NOMO-1 treated with dmso at 0.1 percent for 144 hours (cell line): ENCODE results near the gene OR5D16.
"Not testable (repeated sequence)": the region's sequence is repeated elsewhere in the genome, so short reads cannot be mapped to it uniquely, and the experiment has no call there.

Source experiments
- DNase-seq: peaks from one replicate; lab custom pipeline; 2025; ENCODE audit not compliant: unreplicated experiment; lab: John Stamatoyannopoulos, UW

The OR5D16 gene

DNA sequence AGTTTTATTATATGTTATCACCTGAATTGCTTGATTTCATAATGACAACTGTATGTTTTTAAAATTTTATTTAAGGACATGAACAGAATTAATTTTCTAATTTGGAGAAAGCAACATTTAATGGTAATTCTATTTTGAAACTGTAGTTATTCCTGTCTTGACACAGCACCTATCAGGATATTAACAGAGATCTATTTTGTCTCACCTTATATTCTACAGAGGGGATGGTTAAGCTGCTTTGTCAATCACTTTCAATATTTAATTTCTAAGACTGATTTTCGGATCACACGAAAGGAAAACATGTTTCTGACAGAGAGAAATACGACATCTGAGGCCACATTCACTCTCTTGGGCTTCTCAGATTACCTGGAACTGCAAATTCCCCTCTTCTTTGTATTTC, at the start of gene OR5D16:
Gene OR5D16, plus strand, starts transcription at position 301 of the 400 bp plus-strand sequence. Its CDS starts 0 bp downstream, at position 301.
- DNase-seq = no peak

DNA sequence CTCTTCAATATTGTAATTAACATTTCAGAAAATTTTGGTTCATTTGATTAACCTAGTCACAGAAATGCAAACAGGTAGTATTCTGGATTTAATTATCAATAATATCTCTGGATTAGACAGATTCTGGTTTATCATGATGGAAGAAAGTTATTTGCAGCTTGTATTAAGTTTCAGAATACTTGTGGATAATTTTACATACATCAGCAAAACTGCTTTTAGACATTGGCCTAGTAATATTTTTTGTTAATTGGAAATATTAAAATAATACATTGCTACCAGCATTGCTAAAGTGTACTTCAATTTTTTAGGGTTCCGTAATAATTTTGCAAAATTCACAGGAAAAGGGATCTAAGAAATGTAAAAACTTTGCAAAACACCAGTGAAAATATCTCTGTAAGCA, 46.9 kb upstream of the OR5D16 start:
- no peak for DNase-seq

DNA sequence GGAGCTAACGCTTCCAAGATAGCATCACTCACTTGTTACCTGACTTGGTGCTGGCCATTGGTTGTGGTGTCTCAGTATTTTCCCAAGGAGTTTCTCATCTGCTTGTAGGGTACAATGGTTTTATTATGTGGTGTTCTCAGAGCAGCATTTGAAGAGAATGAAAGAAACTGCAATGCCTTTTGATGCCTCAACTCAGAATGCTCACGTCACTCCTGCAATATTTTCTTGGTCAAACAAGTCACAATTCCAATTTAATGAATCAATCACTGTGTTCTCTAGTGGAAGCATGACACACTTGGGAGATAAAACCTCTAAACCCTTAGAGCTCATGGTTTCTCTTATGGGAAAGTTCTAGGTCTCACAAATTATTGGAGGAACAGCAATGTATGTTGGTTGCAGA, 45.2 kb upstream of the OR5D16 start:
- DNase-seq = no peak

DNA sequence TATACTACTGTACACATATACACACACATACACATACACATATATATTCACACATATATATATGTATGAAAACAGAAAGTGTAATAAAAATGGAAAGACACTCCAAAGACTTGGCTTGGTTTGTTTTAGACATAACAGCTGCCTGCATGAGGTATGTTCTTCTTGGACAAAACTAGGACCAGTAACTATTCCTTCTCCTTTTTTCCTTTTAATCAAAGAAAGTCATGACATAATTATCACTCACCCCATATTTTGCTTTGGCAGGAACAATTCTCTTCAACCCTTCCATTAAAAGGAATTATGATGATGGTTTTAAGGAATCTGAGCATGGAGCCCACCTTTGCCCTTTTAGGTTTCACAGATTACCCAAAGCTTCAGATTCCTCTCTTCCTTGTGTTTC, 43.3 kb upstream of the OR5D16 start, which contains the start of gene OR5D14:
Gene OR5D14, plus strand, starts transcription at position 301 of the 400 bp plus-strand sequence. Its CDS starts 0 bp downstream, at position 301.
- no peak for DNase-seq

DNA sequence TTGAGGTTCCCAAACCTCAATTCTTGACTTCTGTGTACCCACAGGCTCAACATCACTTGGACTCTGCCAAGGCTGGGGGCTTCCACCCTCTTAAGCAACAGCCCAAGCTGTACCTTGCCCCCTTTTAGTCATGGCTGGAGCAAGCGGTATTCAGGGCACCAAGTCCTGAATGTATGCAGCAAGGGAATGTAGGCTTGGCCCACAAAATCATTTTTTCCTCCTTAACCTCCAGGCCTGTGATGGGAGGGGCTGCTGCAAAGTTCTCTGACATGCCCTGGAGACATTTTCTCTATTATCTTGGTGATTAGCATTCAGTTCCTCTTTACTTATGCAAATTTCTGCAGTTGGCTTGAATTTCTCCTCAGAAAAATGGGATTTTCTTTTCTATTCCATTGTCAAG, 32.3 kb upstream of the OR5D16 start:
- no peak for DNase-seq

DNA sequence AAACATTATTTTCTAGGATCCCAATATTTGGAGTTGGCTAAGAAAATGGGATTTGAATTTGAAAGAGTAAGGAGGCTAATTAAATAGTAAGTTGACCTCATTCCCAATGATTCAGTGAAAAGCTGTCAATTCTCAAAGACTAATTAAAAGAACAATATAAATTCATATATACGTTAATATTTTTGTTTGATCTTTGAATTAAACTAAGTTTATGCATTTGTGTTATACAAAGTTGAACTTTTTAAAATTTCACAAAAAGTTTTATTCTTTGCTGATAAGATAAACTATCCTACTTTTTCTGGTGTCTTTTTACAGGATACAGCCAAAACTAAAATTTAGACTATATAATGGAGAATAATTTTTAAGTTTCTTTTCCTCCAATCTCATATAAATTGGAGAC, 27.5 kb upstream of the OR5D16 start, which contains the start of gene OR5L1:
Gene OR5L1, plus strand, starts transcription at position 301 of the 400 bp plus-strand sequence. CDS start 100 bp downstream, outside the sequence.
- DNase-seq = no peak

DNA sequence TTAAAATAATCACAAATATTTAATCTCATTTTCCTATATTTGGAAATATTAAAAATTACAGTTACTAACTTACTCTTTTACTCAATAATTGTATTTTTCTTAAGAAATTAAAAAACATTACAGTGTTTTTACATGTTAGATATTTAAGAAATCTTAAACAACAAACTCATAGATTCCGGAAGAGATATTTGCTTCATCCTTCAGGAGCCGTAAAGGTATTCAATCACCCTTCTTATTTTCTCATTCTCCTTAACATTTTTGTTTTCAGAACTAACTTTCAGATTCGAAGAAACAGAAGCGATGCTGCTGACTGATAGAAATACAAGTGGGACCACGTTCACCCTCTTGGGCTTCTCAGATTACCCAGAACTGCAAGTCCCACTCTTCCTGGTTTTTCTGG, 19.2 kb upstream of the OR5D16 start, which contains the start of gene OR5D18:
Gene OR5D18, plus strand, starts transcription at position 301 of the 400 bp plus-strand sequence. Its CDS starts 0 bp downstream, at position 301.
- no peak for DNase-seq

DNA sequence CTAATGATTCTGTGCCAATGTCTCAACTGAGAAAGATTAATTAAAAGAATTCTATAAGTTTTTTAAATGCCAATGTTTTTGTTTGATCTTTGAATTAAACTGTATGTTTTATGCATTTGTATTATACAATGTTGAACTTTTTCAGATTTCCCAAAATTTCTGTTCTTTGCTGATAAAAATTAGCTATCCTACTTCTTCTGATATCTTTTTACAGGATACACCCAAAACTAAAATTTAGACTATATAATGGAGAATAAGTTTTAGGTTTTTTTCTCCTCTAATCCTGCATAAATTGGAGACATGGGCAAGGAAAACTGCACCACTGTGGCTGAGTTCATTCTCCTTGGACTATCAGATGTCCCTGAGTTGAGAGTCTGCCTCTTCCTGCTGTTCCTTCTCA, 11.6 kb upstream of the OR5D16 start, which contains the start of gene OR5L2:
Gene OR5L2, plus strand, starts transcription at position 301 of the 400 bp plus-strand sequence. Its CDS starts 0 bp downstream, at position 301.
- no peak for DNase-seq

DNA sequence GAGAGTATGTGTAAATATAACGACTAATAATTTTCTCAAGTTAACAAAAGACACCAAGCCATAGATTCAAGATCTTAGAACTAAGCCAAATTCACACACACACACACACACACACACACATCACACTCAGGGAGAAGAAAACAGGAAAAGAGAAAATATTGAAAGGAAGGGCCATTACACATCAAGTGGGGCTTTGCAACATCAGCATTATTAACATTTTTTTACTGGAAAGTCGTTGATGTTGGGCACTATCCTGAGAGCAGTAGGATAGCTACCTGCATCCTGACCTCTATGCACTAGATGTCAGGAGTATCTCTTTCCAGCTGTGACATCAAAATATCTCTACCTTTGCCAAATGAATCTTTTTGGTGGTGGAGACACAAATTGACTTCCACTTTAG, 8.9 kb downstream of the OR5D16 start:
- no peak for DNase-seq

DNA sequence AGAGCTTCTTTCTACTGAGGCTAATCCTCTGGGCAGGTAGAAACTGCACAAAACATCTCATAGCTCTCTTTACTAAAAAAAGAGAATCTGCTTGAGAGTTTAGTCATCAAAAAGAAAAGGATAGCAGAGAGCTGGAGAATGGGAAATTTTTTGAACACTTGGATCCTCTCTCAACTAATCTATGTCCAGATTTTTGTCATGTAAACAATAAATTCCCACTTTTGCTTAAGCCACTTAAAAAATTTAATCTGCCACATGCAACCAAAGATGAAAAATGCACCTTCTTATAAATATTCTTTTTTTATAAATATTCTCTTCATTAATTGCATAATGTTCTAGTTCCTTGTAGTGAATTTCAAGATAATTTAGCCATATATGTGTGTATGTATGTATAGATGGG, 10.5 kb downstream of the OR5D16 start:
- DNase-seq = no peak

DNA sequence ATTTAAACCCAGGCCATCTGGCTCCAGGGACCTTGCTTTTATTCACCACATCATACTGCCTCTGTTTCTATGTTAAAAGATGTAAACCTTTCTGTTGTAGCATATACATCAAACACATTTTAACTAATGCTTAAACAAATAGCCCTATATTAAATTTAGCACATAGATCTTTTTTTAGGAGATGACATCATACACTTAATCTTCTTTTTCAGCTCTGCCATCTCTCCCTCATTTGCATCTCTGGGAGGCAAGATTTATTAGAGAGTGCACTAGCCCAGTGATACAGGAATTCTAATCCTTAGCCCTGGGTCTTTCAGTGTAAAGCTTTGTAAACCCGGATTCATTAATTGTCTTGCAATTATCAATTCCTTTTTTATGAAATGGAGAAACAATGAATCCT, 13.6 kb downstream of the OR5D16 start:
- no peak for DNase-seq

DNA sequence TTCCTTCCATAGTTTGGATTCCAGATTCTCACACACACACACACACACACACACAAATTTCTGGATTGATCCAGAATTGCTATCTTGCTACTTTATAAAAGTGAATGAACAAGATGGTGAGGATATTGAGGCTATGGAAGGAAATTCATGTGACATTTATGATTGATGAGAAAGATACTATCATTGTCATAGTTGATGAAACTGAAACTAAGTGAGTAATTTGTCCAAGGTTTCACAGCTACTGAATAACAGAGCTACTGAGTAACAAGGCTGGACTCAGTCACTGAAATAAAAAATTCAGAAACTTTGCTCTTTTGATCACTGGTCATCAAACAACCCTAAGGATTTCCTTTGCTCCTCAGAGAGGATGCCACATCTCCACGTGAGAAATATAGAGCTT, 16.2 kb downstream of the OR5D16 start:
- DNase-seq = no peak

DNA sequence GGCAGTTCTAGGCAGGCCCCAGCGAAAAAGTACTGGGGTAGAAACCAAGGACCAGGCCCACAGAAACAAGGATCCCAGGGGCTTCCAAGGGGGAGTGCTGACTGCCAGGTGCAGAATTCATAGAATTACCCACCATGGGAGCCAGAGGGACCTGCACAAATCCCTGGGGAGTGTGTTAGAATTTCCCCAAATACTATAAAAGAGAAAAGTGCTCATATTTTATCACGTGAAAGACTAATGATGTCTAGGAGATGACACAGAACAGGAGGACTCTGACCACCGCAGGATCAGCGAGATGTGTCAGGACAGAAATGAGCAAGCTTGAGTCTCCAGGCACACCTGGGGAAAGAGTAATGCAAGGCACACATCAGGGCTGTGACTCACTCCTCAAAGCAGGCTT, 28.8 kb downstream of the OR5D16 start:
- DNase-seq = not testable (repeated sequence)

DNA sequence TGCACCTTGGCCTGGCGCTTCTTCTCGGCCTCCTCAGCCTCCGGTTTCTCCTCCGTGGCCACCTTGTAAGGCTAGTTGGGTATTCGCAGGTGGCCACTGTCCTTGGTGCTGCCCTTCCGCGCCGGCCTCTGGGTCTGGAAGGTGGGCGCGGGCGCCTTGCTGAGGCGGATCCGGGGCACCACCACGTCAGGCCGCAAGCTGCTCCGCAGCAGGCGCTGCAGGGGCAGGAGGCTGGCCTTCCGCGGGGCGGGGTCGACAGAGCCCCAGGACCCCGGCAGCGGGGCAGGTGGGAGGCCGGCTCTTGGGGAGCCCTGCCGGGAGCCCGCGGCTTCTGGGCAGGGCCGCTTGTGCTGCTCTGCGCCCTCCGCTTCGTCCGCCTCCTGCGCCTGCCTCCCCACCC, 34.2 kb downstream of the OR5D16 start:
- not testable (repeated sequence) for DNase-seq

DNA sequence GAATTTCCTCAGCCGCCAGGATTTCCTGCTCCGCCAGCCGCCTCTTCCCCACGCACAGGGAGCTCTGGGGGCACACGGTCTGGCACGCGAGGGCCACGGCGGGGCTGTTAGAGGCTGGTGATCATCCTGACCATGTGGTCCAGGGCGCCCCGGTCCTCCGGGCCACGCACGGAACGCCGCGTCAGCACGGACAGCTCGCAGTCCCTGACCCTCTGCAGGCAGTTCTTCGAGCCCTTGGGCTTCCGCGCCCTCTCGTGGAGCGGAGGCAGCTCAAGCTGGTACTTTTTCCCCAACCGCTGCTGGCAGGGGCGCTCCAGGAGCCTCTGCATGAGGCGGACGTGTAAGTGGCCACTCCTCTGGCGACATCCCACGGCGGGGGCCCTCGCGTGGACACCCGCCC, 34.6 kb downstream of the OR5D16 start:
- not testable (repeated sequence) for DNase-seq

DNA sequence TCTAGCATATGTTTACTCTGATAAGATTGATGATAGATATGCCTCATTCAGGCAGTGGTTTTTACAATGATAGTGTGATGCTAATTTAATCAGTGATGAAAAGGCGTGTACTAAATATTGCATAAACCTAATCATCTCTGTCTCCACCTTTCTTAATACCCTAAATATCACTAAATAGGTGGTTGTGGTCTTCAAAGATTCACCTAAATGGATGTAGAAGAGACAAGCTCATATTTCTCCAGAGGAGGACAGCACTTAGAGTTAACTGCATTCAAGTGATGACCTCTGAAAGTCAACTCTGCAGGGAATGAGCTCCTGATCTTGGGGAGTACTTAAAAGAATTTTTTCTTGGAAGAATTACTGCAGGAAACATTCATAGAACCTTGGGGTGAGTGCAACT, 44.4 kb downstream of the OR5D16 start, which contains the start of gene TRIM51:
Gene TRIM51, plus strand, starts transcription at position 301 of the 400 bp plus-strand sequence. CDS start 2,132 bp downstream, outside the sequence.
- DNase-seq = not testable (repeated sequence)

DNA sequence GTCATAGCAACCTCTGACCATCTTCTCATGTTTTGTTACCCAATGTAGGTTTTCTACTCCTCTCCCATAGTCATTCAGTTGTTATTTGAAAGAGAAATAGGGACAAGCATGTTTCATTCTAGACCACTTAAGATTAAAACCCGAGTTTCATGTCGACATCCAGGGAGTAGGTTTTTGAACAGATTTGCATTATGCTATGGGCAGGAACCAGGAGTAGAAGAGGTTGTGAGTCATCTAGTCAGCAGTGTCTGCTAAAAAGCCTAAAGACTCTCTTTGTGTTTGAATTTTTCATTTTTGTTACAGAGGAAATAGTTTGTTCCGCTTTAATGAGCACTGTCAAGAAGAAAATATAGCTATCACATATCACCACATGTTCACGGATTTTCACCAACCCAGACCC, 46.4 kb downstream of the OR5D16 start:
- not testable (repeated sequence) for DNase-seq

DNA sequence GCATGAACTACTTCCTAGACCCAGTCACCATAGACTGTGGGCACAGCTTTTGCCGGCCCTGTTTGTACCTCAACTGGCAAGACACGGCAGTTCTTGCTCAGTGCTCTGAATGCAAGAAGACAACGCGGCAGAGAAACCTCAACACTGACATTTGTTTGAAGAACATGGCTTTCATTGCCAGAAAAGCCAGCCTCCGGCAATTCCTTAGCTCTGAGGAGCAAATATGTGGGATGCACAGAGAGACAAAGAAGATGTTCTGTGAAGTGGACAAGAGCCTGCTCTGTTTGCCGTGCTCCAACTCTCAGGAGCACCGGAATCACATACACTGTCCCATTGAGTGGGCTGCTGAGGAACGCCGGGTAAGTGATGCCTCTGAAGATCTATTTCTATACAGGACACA, 46.9 kb downstream of the OR5D16 start:
- DNase-seq = not testable (repeated sequence)
